ENCODE data around the gene PEPD. TPM values are rescaled to one million over a fixed set of nuclear protein-coding genes. Genes with fewer than 3 reads are reported as not detected.

PEPD gene
- total RNA-seq, 5 donors from 2014 or later (not counting 1 experiment from before 2014, with no cell fraction given), result 23.5 to 38.8 (median 31.8) TPM

GRCh38 chr19:33524024-33524664 is 2.6 kb upstream of the PEPD start:
- H3K4me1 ChIP-seq (ENCODE audit: control insufficient read depth in 1 of 2, extremely low read depth in 1 of 2, insufficient read depth in 2 of 2, low read length in 2 of 2), result peaks cover 3 to 25% of the 10 kb centered on the region in 2 experiments
- CTCF ChIA-PET, result no interaction called here
- H3K9me3 ChIP-seq, result no peaks in the 10 kb centered on the region
- H3K36me3 ChIP-seq (ENCODE audit: control insufficient read depth in 2 of 2, extremely low read depth in 1 of 2, insufficient read depth in 1 of 2, low read length in 1 of 2), result no peaks in the 10 kb centered on the region
- no peak for ATAC-seq (replicated peaks in 1 of 4)
- H3K27ac ChIP-seq (ENCODE audit: low read length), result no peak overlapping the region
- H3K36me3 Mint-ChIP-seq, result no peaks in the 10 kb centered on the region
- peaks cover 0 to 11% of the 10 kb centered on the region in 2 donors for H3K27me3 Mint-ChIP-seq
- peaks cover 0 to 28% of the 10 kb centered on the region in 2 experiments for H3K27me3 ChIP-seq (replicated peaks in 1 of 2; ENCODE audit: control insufficient read depth in 2 of 2, extremely low read depth in 1 of 2, insufficient read depth in 2 of 2, low read length in 1 of 2)
- H3K4me1 Mint-ChIP-seq, result peaks cover 19 to 21% (median 20%) of the 10 kb centered on the region in 3 donors
- no peak for DNase-seq
- POLR2A ChIA-PET, result no interaction called here
- no peak overlapping the region for H3K4me3 Mint-ChIP-seq
- 85% methylated on average over 17 of the region's 17 CpGs for WGBS (ENCODE audit: insufficient coverage)
- no peak overlapping the region for H3K4me3 ChIP-seq (ENCODE audit: control insufficient read depth in 1 of 2, extremely low read depth in 1 of 2, low read length in 1 of 2)
- no peak overlapping the region for H3K27ac Mint-ChIP-seq
- H3K9me3 Mint-ChIP-seq, result no peaks in the 10 kb centered on the region

GRCh38 chr19:33523167-33523566 is 1.6 kb upstream of the PEPD start:
- Mint-ChIP-seq H3K27ac (no peak overlapping the region), H3K4me3 (peak overlapping the region in 1 of 3 donors; percentile 87), H3K9me3 (no peaks in the 10 kb centered on the region), H3K4me1 (peaks cover 19 to 27% (median 20%) of the 10 kb centered on the region in 3 donors), H3K27me3 (peaks cover 0 to 5% of the 10 kb centered on the region in 2 donors), H3K36me3 (no peaks in the 10 kb centered on the region)
- DNase-seq (no peak), ATAC-seq (replicated peaks in 1 of 4) (no peak)
- H3K4me3 ChIP-seq (ENCODE audit: control insufficient read depth in 1 of 2, extremely low read depth in 1 of 2, low read length in 1 of 2), result no peak overlapping the region
- no peak overlapping the region for H3K27ac ChIP-seq (ENCODE audit: low read length)
- peaks cover 3 to 25% of the 10 kb centered on the region in 2 experiments for H3K4me1 ChIP-seq (ENCODE audit: control insufficient read depth in 1 of 2, extremely low read depth in 1 of 2, insufficient read depth in 2 of 2, low read length in 2 of 2)
- H3K27me3 ChIP-seq (replicated peaks in 1 of 2; ENCODE audit: control insufficient read depth in 2 of 2, extremely low read depth in 1 of 2, insufficient read depth in 2 of 2, low read length in 1 of 2), result peaks cover 0 to 18% of the 10 kb centered on the region in 2 experiments
- H3K9me3 ChIP-seq, result no peaks in the 10 kb centered on the region
- 82% methylated on average over 2 of the region's 2 CpGs for WGBS (ENCODE audit: insufficient coverage)
- ChIA-PET CTCF (no interaction called here), POLR2A (no interaction called here)
- H3K36me3 ChIP-seq (ENCODE audit: control insufficient read depth in 2 of 2, extremely low read depth in 1 of 2, insufficient read depth in 1 of 2, low read length in 1 of 2), result no peaks in the 10 kb centered on the region

DNA sequence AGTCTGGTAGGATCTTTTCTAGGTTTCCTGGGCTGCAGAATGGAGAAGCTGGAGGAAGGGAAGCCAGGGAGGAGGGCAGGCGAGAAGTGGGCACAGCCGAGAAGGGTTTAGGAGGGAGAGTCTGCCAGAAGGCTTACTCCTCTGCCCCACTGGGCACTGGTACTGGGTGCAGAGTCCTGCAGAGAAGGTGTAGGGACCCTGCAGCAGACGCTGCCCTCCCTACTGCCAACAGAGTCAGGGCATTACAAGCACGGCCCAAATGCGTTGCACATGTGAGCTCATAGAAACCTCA is 726 bp upstream of the PEPD start:
- no peaks in the 10 kb centered on the region for H3K36me3 ChIP-seq (ENCODE audit: control insufficient read depth in 2 of 2, extremely low read depth in 1 of 2, insufficient read depth in 1 of 2, low read length in 1 of 2)
- Mint-ChIP-seq H3K36me3 (no peaks in the 10 kb centered on the region), H3K4me1 (peaks cover 19 to 27% (median 20%) of the 10 kb centered on the region in 3 donors), H3K27me3 (peaks cover 0 to 4% of the 10 kb centered on the region in 2 donors), H3K9me3 (no peaks in the 10 kb centered on the region), H3K4me3 (peak overlapping the region; percentile 87 to 89 (median 88)), H3K27ac (peak overlapping the region in 1 of 2 donors; percentile 76)
- no peak overlapping the region for H3K27ac ChIP-seq (ENCODE audit: low read length)
- ChIA-PET POLR2A (no interaction called here), CTCF (no interaction called here)
- ATAC-seq (replicated peaks in 1 of 4) (no peak), DNase-seq (peak in 1 of 35 experiments; percentile 11)
- peaks cover 0 to 12% of the 10 kb centered on the region in 2 experiments for H3K27me3 ChIP-seq (replicated peaks in 1 of 2; ENCODE audit: control insufficient read depth in 2 of 2, extremely low read depth in 1 of 2, insufficient read depth in 2 of 2, low read length in 1 of 2)
- peak overlapping the region; percentile 60 to 61 for H3K4me3 ChIP-seq (ENCODE audit: control insufficient read depth in 1 of 2, extremely low read depth in 1 of 2, low read length in 1 of 2)
- H3K9me3 ChIP-seq, result no peaks in the 10 kb centered on the region
- H3K4me1 ChIP-seq (ENCODE audit: control insufficient read depth in 1 of 2, extremely low read depth in 1 of 2, insufficient read depth in 2 of 2, low read length in 2 of 2), result peaks cover 3 to 25% of the 10 kb centered on the region in 2 experiments
- WGBS (ENCODE audit: insufficient coverage), result 81% methylated on average over 3 of the region's 5 CpGs

- ATAC-seq (replicated peaks in 1 of 4), result no peak
- H3K9me3 Mint-ChIP-seq, result no peaks in the 10 kb centered on the region
- H3K4me1 Mint-ChIP-seq, result peaks cover 26 to 34% (median 29%) of the 10 kb centered on the region in 3 donors
- Histone ChIP-seq H3K27ac (ENCODE audit: low read length) (no peak overlapping the region), H3K9me3 (no peaks in the 10 kb centered on the region), H3K4me3 (ENCODE audit: control insufficient read depth in 1 of 2, extremely low read depth in 1 of 2, low read length in 1 of 2) (peak overlapping the region; percentile 61 to 68), H3K4me1 (ENCODE audit: control insufficient read depth in 1 of 2, extremely low read depth in 1 of 2, insufficient read depth in 2 of 2, low read length in 2 of 2) (peaks cover 3 to 26% of the 10 kb centered on the region in 2 experiments), H3K36me3 (ENCODE audit: control insufficient read depth in 2 of 2, extremely low read depth in 1 of 2, insufficient read depth in 1 of 2, low read length in 1 of 2) (no peaks in the 10 kb centered on the region), H3K27me3 (replicated peaks in 1 of 2; ENCODE audit: control insufficient read depth in 2 of 2, extremely low read depth in 1 of 2, insufficient read depth in 2 of 2, low read length in 1 of 2) (peaks cover 0 to 5% of the 10 kb centered on the region in 2 experiments)
- H3K27ac Mint-ChIP-seq, result peak overlapping the region; percentile 23 to 60
- CTCF ChIA-PET, result no interaction called here
- POLR2A ChIA-PET, result no interaction called here
- H3K36me3 Mint-ChIP-seq, result no peaks in the 10 kb centered on the region
- peak in 1 of 35 experiments; percentile 7 for DNase-seq
- no peaks in the 10 kb centered on the region for H3K27me3 Mint-ChIP-seq
- 11% methylated on average over 15 of the region's 18 CpGs for WGBS (ENCODE audit: insufficient coverage)
- peak overlapping the region; percentile 87 to 89 (median 88) for H3K4me3 Mint-ChIP-seq
Observed at GRCh38 chr19:33520844-33521479, 629 bp downstream of the PEPD start.

DNA sequence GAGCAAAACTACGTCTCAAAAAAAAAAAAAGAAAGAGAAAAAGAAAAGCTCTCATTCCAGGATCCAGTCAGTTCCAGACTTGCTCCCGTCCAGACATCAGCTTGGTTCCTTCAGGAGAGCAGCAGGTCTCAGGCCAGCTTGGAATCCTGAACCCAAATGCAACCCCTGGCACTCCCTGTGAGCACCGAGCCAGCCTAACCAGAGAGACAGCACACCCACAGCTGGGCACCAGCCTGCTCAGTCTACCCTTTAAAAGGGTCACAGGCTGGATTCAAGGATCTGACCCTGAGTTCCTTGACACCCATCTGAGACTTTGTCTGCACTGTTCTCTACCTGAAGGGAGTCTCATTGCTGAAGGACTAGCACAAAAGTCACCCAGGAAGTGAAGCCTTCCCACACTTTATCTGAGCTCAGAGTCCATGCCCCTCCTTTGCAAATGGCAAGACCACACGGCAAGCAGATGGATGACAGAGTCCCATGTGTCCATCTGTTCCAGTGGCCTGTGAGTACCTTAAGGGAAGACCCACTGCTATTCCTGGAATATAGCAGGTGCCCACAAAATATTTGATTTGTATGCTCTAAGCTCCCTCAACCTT is 1.4 kb downstream of the PEPD start:
- WGBS (ENCODE audit: insufficient coverage), result 82% methylated on average over 3 of the region's 4 CpGs
- Mint-ChIP-seq H3K27ac (no peak overlapping the region), H3K27me3 (no peaks in the 10 kb centered on the region), H3K36me3 (no peaks in the 10 kb centered on the region), H3K4me3 (peak overlapping the region; percentile 87 to 89 (median 88)), H3K4me1 (peaks cover 34 to 42% (median 36%) of the 10 kb centered on the region in 3 donors), H3K9me3 (no peaks in the 10 kb centered on the region)
- no peak for DNase-seq
- Histone ChIP-seq H3K27me3 (replicated peaks in 1 of 2; ENCODE audit: control insufficient read depth in 2 of 2, extremely low read depth in 1 of 2, insufficient read depth in 2 of 2, low read length in 1 of 2) (peaks cover 0 to 5% of the 10 kb centered on the region in 2 experiments), H3K9me3 (no peaks in the 10 kb centered on the region), H3K27ac (ENCODE audit: low read length) (no peak overlapping the region), H3K4me1 (ENCODE audit: control insufficient read depth in 1 of 2, extremely low read depth in 1 of 2, insufficient read depth in 2 of 2, low read length in 2 of 2) (peaks cover 3 to 34% of the 10 kb centered on the region in 2 experiments), H3K36me3 (ENCODE audit: control insufficient read depth in 2 of 2, extremely low read depth in 1 of 2, insufficient read depth in 1 of 2, low read length in 1 of 2) (no peaks in the 10 kb centered on the region), H3K4me3 (ENCODE audit: control insufficient read depth in 1 of 2, extremely low read depth in 1 of 2, low read length in 1 of 2) (no peak overlapping the region)
- ChIA-PET CTCF (no interaction called here), POLR2A (interaction anchor here in 1 of 2 donors (0.6 kb wide), 1 partner anchor 953 kb away, joined by 3 read pairs; no protein-coding TSS in a partner anchor)
- ATAC-seq (replicated peaks in 1 of 4), result no peak

DNA sequence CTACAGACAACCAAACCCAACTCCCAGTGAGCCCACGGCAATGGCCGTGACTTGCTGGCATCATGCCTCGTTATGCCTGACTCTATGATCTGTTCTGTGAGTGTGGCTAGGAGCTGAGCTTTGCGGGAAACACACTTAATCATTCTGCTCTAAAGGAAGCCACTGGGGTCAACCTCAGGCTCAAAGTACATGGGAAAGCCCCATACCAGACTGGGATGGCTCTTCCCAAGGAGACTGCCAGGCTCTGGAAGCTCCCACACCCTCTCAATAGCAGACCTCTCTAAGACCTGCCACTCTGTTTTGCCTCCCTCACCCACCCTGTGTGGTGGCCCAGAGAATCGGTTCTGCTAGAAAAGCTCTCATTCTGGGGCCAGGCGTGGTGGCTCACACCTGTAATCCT is 2.2 kb downstream of the PEPD start:
- Histone ChIP-seq H3K9me3 (no peaks in the 10 kb centered on the region), H3K36me3 (ENCODE audit: control insufficient read depth in 2 of 2, extremely low read depth in 1 of 2, insufficient read depth in 1 of 2, low read length in 1 of 2) (no peaks in the 10 kb centered on the region), H3K27me3 (replicated peaks in 1 of 2; ENCODE audit: control insufficient read depth in 2 of 2, extremely low read depth in 1 of 2, insufficient read depth in 2 of 2, low read length in 1 of 2) (peaks cover 0 to 5% of the 10 kb centered on the region in 2 experiments), H3K4me1 (ENCODE audit: control insufficient read depth in 1 of 2, extremely low read depth in 1 of 2, insufficient read depth in 2 of 2, low read length in 2 of 2) (peaks cover 3 to 42% of the 10 kb centered on the region in 2 experiments), H3K4me3 (ENCODE audit: control insufficient read depth in 1 of 2, extremely low read depth in 1 of 2, low read length in 1 of 2) (no peak overlapping the region), H3K27ac (ENCODE audit: low read length) (no peak overlapping the region)
- Mint-ChIP-seq H3K27ac (no peak overlapping the region), H3K4me1 (peaks cover 42 to 49% (median 42%) of the 10 kb centered on the region in 3 donors), H3K4me3 (no peak overlapping the region), H3K9me3 (no peaks in the 10 kb centered on the region), H3K36me3 (no peaks in the 10 kb centered on the region), H3K27me3 (no peaks in the 10 kb centered on the region)
- ATAC-seq (replicated peaks in 1 of 4), result no peak
- WGBS (ENCODE audit: insufficient coverage), result 77% methylated on average over 2 of the region's 6 CpGs
- no peak for DNase-seq
- ChIA-PET CTCF (interaction anchor here in 1 of 2 donors (0.5 kb wide), 1 partner anchor 830 kb away, joined by 5 read pairs; no protein-coding TSS in a partner anchor), POLR2A (no interaction called here)

Data from T-cell (primary cell).